AG20443 (cell line): Measurements from ENCODE around the gene CYP4F11.
"Not testable (repeated sequence)": the region's sequence is repeated elsewhere in the genome, so short reads cannot be mapped to it uniquely, and the experiment has no call there.

Experiments used
- DNase-seq: peaks from one replicate; pipeline ENCODE4 v3.0.0; 2012; ENCODE audit warnings: low spot score, mixed read lengths

CYP4F11 gene

DNA sequence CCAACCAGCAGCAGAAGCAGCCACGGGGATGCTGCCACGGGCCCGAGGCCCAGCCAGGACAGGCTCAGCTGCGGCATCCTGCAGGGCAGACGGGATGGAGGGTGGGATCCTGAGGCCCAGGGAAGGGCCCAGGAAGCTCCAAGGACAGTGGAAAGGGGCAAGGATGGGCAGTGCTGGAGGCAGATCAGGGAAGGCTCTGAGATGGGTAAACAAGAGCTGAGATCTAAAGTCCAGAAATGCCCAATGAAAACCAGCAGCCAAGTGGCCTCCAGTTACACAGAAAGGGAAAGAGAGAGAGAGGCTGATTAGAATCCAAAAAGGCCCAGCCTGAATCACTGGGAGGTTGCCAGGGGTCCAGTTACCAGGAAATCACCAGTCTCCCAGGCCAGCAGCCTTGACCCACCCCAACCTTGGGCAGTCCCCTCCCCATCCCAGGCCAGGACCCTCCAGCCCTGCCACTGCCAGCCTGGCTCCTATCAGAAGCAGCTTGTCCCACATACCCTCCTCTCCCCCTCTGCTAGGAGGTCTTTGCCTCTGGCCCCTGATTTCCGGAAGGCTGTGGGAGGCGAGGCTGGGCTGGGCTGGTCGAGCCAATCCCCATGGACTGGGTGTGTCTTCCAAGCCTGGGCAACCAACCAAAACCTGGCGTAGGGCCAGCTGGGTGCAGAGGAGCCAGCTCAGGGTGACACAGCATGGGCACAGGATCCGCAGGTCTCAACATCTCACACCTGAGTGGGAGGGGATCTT is at the start of gene CYP4F11:
TSS of gene CYP4F11 (minus strand) at position 198 of the 747 bp plus-strand sequence. CDS start at position 77, 121 bp downstream.
- no peak for DNase-seq

DNA sequence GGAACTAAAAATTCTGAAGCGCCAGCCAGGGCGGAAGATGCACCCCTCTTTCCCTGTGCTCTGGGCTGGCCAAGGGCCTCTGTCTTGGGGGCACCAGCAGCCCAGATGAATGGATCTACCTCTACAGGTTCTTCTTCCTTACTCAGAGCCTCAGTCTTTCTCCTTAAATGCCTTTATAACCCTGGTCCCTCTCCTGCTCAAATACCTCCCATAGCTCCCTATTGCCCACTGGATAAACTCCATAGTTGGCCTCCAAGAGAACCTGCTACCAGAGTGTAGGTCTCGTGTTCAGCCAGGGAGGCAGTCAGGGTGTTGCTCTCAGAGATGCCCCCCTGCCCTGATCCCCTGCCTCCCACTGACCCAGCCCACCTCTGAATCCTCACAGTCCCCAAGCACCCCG is 45.0 kb upstream of the CYP4F11 start:
- no peak for DNase-seq

GRCh38 chr19:15977690-15978089 is 43.4 kb upstream of the CYP4F11 start:
- no peak for DNase-seq

DNA sequence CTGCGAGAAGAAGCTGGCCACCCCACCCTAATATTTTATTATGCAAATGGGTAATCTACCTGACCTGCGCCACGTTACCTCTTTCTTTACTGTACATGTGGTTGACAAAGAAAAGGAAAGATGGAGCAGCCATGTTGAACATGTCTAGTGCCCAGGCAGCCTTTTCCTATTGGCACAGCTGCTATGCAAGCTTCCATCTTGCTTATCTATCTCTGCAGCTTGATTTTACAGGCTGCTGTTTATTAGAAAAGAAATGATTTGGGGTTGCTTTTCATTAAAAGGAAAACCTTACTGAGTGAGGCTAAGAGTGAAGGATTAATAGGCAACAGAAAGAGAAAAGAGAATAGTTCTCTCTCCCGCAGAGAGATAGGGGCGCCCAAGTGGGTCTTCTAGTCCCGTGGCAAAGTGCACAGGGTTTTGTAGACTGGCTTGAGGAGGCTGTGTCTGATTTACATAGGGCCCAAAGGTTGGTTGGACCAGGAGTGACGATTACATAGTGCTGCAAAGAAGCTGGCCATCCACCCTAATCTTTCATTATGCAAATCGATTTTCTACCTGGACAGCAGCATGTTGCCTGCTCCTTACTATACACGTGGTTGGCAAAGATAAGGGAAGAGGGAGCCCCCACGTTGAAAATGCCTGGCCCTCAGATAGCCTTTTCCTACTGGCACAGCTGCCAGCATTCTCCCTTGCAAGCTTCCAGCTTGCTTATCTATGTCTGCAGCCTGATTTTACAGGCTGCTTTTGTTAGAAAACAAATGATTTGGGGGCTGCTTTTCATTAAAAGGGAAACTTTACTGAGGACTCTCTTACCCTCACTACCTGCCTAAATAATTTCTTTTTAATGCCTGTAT is 42.7 kb upstream of the CYP4F11 start:
- DNase-seq: no peak

GRCh38 chr19:15974856-15975255 is 40.5 kb upstream of the CYP4F11 start:
- no peak for DNase-seq

DNA sequence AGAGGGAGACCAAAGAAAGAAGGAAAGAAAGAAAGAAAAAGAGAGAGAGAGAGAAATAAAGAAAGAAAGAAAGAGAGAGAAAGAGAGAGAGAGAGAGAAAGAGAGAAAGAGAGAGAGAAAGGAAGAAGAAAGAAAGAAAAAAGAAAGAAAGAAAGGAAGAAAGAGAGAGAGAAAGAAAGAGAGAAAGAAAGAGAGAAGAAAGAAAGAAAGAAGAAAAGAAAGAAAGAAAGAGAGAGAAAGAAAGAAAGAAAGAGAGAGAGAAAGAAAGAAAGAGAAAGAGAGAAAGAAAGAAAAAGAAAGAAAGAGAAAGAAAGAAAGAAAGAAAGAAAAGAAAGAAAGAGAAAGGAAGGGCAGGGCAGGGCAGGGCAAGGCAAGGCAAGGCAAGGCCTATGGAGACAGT is 37.7 kb upstream of the CYP4F11 start:
- not testable (repeated sequence) for DNase-seq

GRCh38 chr19:15971224-15971780 is 37.0 kb upstream of the CYP4F11 start:
- no peak for DNase-seq

- DNase-seq: no peak
Measured at GRCh38 chr19:15964231-15964630, 29.9 kb upstream of the CYP4F11 start.

- DNase-seq: no peak
Measured at GRCh38 chr19:15962319-15962718, 28.0 kb upstream of the CYP4F11 start.

- no peak for DNase-seq
Measured at GRCh38 chr19:15954820-15955219, 20.5 kb upstream of the CYP4F11 start.

DNA sequence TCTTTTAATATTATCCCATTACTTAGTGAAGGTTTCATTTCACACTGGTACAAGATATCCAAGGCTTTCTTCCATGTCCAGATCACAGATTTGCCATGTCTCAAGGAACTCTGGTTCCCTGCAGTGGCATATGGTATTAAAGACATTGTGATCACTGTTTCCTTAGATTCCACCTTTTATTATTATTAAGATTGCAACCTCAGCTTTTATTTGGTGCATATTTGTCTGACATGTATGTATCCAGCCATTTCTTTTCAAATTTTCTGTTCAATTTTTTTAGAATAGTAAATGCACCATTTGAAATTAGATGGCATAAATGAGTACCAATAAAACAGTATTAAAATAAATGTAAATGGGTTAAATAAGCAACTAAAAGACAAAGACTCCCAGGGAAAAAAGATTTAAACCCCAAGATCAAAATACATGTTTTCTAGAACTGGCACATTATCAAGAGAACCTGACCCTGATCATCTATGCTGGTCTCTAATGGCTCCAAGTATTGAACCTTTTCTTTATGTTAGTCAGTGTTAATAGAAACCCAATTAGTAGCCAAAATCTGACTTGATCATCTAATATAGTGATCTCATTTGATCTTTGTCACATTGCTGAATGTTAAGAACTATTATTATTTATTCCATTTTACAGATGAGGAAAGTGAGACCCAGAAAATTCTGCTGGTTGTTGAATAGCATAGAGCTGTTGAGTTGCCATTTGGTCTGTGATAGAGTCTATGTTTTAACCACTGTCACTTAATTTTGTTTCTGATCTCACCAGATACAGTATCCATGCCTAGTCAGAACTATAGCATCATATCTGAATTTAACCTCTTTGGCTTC is 14.1 kb upstream of the CYP4F11 start, which contains the start of gene OR10H4:
TSS of gene OR10H4 (plus strand) at position 786 of the 836 bp plus-strand sequence. CDS start at position 786, 0 bp downstream.
- no peak for DNase-seq

- no peak for DNase-seq
Measured at GRCh38 chr19:15945301-15945700, 11.0 kb upstream of the CYP4F11 start.

- DNase-seq: no peak
Measured at GRCh38 chr19:15944401-15944800, 10.1 kb upstream of the CYP4F11 start.

GRCh38 chr19:15937771-15938170 is 3.4 kb upstream of the CYP4F11 start:
- no peak for DNase-seq

- DNase-seq: no peak
Measured at GRCh38 chr19:15936950-15937349, 2.6 kb upstream of the CYP4F11 start.

- no peak for DNase-seq
Measured at GRCh38 chr19:15936173-15936572, 1.8 kb upstream of the CYP4F11 start.

DNA sequence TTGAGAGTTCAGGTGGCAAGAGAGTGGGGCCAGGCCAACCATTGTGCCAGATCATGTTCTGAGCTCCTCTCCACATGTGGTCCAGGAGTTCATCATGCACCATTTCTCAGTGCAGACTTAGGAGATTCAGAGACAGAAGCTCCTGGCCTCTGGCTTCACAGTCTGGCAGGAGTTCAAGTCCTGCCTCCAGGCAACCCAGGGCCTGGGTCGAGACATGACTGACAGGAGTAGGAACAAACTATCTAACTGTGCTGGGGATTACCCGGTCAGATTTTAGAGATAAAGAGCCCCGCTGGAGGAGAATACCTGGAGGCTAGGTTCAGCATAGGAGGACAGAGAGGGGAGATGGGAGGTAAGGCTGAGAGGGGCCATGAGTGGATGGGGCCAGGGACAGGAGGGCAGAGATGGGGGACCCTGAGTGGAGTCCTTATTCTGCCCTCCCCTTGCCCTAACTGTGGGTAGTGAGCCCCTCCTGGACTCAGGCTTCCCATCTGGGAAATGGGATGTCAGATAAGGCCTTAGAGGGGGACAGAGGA is 906 bp upstream of the CYP4F11 start:
- DNase-seq: no peak

DNA sequence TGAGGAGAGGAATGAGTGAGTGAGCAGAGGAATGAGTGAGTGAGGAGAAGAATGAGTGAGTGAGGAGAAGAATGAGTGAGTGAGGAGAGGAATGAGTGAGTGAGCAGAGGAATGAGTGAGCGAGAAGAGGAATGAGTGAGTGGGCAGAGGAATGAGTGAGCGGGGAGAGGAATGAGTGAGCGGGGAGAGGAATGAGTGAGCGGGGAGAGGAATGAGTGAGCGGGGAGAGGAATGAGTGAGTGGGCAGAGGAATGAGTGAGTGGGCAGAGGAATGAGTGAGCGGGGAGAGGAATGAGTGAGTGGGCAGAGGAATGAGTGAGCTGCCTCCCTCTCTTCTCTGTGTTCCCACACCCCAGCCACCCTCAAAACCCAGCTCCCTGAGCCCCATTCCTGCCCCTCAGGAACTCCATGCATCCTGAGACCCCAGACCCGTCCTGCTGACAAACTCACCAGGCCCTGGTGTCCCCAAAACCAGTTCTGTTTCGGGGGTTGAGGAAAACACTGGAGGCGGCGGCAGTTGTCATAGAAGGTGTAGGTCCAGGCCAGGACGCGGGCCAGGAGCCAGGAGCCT is 483 bp downstream of the CYP4F11 start:
- DNase-seq: not testable (repeated sequence)

GRCh38 chr19:15928321-15928720 is 6.0 kb downstream of the CYP4F11 start:
- no peak for DNase-seq

GRCh38 chr19:15926484-15926883 is 7.8 kb downstream of the CYP4F11 start:
- DNase-seq: no peak

DNA sequence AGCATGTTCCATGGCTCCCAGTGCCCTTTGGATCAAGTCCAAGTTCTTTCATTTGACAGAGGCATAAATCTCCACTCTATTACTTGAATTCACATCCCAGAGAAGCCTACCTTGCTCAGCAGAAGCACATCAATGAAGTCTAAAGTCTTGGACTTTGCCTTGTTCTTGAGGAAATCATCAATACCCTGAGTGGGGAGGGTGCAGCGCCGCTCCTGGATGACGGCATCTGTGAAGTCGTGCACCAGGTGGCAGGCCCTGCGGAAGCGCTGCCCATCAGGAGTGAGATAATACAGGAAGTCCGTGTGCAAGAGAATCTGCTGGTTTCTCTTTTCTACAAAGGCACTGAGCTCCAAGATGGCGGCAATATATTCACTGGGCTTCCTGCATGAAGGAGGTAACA is 10.6 kb downstream of the CYP4F11 start:
- DNase-seq: no peak
